RWPE1 (cell line): Measurements from ENCODE around the gene RCAN1.
A peak's percentile ranks its signal among the peaks of the same experiment; 100 is the strongest.
"Not testable (repeated sequence)": the region's sequence is repeated elsewhere in the genome, so short reads cannot be mapped to it uniquely, and the experiment has no call there.

Experiments
- CTCF ChIA-PET: fragments of 350-600 bp; sonication (Branson Sonifier 250); formaldehyde crosslinking; extraction: SDS; loops from one replicate; lab custom pipeline; 2021; lab: Yijun Ruan, JAX
- POLR2A ChIA-PET: fragments of 400-600 bp; formaldehyde crosslinking; extraction: SDS; loops from one replicate; lab custom pipeline; 2020; ENCODE audit warnings: antibody characterized with exemption; ENCODE audit not compliant: low non-redundant PET; lab: Yijun Ruan, JAX
- DNase-seq: peaks from one replicate; pipeline ENCODE4 v3.0.0; 2012; ENCODE audit warnings: low spot score
- H3K27ac ChIP-seq: fragments of 450-650 bp; 2 replicates; pipeline ENCODE4 v1.5.1; 2017
- CTCF ChIP-seq: fragments of 450-650 bp; conservative IDR thresholded peaks from 2 replicates; pipeline ENCODE4 v1.5.1; 2017; ENCODE audit warnings: low read depth, mild to moderate bottlenecking

Gene RCAN1

GRCh38 chr21:34558166-34558565, 56.7 kb downstream of the RCAN1 start:
- peak overlapping the region; percentile 48; the same call in 1 of the 2 replicates for H3K27ac ChIP-seq
- ChIA-PET CTCF (interaction anchor here (1.1 kb wide), 1 partner anchor 45 kb away, joined by 3 read pairs; no protein-coding TSS in a partner anchor), POLR2A (no interaction called here)
- TF ChIP-seq CTCF: no peak
- peak; percentile 36 for DNase-seq

GRCh38 chr21:34557261-34557660, 57.7 kb downstream of the RCAN1 start:
- H3K27ac ChIP-seq: no peak overlapping the region
- no peak for TF ChIP-seq CTCF
- no peak for DNase-seq
- ChIA-PET CTCF (no interaction called here), POLR2A (no interaction called here)

GRCh38 chr21:34554670-34555069, 60.2 kb downstream of the RCAN1 start:
- H3K27ac ChIP-seq, DNase-seq, POLR2A ChIA-PET: not testable (repeated sequence)
- CTCF ChIA-PET: interaction anchor here (0.6 kb wide), 1 partner anchor 14 kb away, joined by 3 read pairs; no protein-coding TSS in a partner anchor

GRCh38 chr21:34554227-34554626, 60.7 kb downstream of the RCAN1 start:
- no peak for TF ChIP-seq CTCF
- no peak overlapping the region for H3K27ac ChIP-seq
- POLR2A ChIA-PET: no interaction called here
- DNase-seq: no peak
- CTCF ChIA-PET: no interaction called here

- CTCF ChIA-PET: interaction anchor here (1.4 kb wide), 1 partner anchor 50 kb away, joined by 8 read pairs; no protein-coding TSS in a partner anchor
- no peak for TF ChIP-seq CTCF
Observed at GRCh38 chr21:34553151-34553952, 61.6 kb downstream of the RCAN1 start.

GRCh38 chr21:34552360-34553098, 62.4 kb downstream of the RCAN1 start:
- no peak for DNase-seq
- CTCF ChIA-PET: interaction anchor here (1.4 kb wide), 1 partner anchor 51 kb away, joined by 8 read pairs; no protein-coding TSS in a partner anchor

More at GRCh38 chr21:34553151-34553952, 61.6 kb downstream of the RCAN1 start:
- H3K27ac ChIP-seq: peak overlapping the region; percentile 38; the same call in 1 of the 2 replicates
- peak; percentile 53 for DNase-seq
- POLR2A ChIA-PET: no interaction called here

More at GRCh38 chr21:34552360-34553098, 62.4 kb downstream of the RCAN1 start:
- POLR2A ChIA-PET: no interaction called here
- no peak for TF ChIP-seq CTCF
- peak overlapping the region; percentile 38; the same call in 1 of the 2 replicates for H3K27ac ChIP-seq
